NCI-H1092 treated with DMSO at 0.1 percent for 48 hours (cell line): ENCODE measurements around the gene ZNF48.

Experiments used
- DNase-seq: peaks from one replicate; lab custom pipeline; 2025; lab: John Stamatoyannopoulos, UW

The ZNF48 gene

DNA sequence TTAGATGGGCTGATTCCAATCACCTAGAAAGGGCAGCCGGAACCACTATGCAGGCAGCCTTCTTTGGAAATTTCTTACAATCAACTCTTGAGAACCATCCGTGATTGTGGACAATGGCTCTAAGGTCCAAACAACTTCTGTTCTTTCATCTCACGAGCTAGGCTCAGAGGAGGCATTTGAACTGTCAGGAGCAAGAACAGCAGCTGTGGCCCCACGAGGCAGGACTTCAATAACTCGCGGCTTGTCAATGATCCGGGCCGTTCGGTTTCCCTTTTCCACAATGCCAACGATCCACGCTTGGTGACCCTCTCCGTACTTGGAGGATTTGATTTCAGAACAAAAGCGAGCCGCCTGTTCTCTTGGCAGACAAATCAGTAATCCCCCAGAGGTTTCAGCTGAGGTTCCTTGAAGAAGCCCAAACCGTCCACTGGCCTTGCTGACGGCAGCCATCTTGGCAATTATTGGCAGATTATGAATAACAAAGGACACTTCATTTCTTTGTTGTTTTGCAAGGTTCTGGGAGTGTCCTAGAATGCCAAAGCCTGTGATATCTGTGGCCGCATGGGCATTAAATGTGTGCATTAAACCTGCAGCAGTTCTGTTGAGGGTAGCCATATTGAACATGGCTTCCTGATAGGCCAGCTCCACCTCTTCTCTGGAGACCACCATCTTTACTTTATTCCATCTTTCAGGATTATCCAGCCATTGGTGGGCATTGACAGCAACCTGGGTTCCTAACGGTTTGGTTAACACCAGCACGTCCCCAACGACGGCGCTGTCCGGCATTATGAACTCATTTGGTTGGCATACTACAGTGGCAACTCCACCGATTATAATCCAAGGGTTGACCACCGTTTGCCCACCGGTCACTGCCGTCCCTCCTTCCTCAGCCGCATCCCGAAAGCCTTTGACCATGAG, 49.3 kb downstream of the ZNF48 start:
- no peak for DNase-seq

DNA sequence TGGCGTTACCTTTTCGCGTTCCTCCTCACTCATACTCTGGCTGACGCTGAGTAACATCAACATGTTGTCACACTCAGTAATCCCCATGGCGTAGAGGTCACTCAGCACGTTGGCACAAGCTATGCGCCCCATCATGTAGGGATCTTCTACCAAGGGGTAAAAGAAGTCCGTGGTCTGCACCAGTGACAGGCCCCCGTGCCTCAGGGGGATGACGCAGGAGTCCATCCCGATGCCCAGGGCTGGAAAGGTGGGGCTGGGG, 49.9 kb downstream of the ZNF48 start:
- no peak for DNase-seq

DNA sequence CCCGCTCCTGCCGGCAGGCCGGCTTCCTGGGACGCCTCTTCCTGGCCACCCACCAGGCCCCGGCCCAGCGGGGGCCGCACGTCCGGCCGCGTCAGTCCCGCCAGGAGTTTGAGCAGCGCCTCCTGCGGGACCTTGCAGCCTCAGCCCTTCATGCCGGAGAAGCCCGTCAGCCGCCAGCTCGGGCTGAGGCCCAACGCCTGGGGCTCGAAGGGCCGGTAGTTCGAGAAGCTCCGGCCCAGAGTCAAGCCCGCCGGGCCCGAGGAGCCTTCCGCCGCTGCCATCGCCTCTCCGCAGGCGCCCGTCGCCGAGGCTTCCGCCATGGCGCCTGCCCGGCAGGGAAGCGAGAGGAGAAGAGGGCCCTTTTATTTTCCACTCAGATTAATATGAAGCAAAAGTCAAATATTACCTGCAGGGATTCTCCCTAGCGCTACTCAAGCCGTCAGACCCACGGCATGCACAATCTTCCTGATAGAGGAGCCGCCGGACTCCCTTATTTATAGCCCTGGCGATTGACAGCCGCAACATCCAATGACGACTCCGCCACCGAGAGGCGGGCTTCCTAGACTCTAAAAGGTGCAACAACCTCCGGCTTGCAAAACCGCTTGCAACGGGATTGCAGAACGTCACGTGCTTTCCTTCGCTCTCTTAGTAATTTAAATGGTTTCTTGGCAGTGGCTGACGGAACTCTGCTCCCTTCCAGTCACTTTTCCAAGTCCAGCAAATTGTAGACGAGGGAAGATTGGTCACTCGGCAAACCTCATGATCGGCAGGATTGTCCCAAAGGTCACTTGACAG, 50.4 kb downstream of the ZNF48 start, which contains the start of gene SEPHS2:
SEPHS2 (minus strand) TSS at position 467 of the 795 bp plus-strand sequence; CDS start at position 320, 147 bp downstream.
- peak; percentile 92 for DNase-seq

- no peak for DNase-seq
Measured at GRCh38 chr16:30446203-30446595, 51.0 kb downstream of the ZNF48 start.

DNA sequence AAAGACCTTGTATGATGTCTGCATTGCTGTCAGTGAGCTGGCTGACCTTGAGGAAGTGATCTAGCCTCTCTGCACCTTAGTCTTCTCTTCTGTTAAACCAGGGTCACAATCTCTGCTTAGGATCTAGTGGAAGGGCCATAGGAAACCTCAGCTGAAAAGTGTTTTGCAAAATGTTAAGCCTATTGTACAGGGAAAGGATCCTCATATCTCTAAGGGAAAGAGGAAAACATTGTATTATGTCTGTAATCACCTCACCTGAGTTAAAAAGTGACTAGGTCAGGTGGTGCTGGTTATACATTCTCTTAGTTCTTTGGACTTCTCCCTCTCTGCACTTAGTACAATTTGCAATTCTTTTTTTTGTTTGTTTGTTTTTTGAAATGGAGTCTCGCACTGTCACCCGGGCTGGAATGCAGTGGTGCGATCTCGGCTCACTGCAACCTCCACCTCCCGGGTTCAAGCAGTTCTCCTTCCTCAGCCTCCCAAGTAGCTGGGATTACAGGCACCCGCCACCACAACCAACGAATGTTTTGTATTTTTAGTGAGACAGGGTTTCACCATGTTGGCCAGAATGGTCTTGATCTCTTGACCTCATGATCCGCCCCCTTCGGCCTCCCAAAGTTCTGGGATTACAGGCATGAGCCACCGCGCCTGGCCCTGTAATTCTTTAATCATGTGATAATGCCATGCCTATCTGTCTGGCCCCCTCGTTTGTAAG, 52.4 kb downstream of the ZNF48 start:
- DNase-seq, result no peak

DNA sequence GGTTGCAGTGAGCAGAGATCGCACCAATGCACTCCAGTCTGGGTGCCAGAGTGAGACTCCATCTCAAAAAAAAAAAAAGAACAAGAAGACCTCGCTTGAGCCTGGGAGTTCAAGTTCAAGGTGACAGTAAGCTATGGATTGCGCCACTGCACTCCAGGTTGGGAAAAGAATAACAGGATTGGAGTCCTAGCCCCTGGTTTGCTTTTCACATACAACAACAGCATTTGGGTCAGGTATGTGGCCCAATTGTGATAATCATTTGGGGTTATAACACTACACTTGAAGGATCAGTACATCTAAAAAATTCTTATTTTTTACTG, 53.9 kb downstream of the ZNF48 start:
- no peak for DNase-seq
